ENCODE measurements around the gene ZNF367.

The ZNF367 gene

GRCh38 chr9:96386157-96386556, 32.0 kb downstream of the ZNF367 start:
- no peaks in the 10 kb centered on the region for H3K79me2 ChIP-seq (ENCODE audit: insufficient read depth, low read length)
- H3K4me2 ChIP-seq (ENCODE audit: low read depth, low read length, poor library complexity, severe bottlenecking), result no peak overlapping the region
- no peaks in the 10 kb centered on the region for H3K9me2 ChIP-seq (replicated peaks; ENCODE audit: low read depth, low read length)
- H3F3A ChIP-seq (ENCODE audit: low read depth), result no peaks in the 10 kb centered on the region
- H3K27me3 ChIP-seq (ENCODE audit: insufficient read depth, low read length, poor library complexity, severe bottlenecking), result no peaks in the 10 kb centered on the region
- no peak overlapping the region for H3K4me3 ChIP-seq (ENCODE audit: low read length, poor library complexity, severe bottlenecking)
- H3K36me3 ChIP-seq (ENCODE audit: insufficient read depth, low read length), result peaks cover 50% of the 10 kb centered on the region
- H3K9ac ChIP-seq (ENCODE audit: low read depth, low read length, poor library complexity, severe bottlenecking), result no peak overlapping the region
- no peaks in the 10 kb centered on the region for H4K20me1 ChIP-seq (ENCODE audit: insufficient read depth, low read length, poor library complexity, severe bottlenecking)
- TF ChIP-seq EZH2phosphoT487 (IDR thresholded peaks at IDR 0.05; ENCODE audit: borderline replicate concordance) (no peak), CTCF (conservative IDR thresholded peaks at IDR 0.05; ENCODE audit: low read length) (no peak)
- H2AFZ ChIP-seq (ENCODE audit: low read length), result no peak overlapping the region
- no peaks in the 10 kb centered on the region for H3K9me3 ChIP-seq (ENCODE audit: insufficient read depth, low read depth, low read length)
- no peaks in the 10 kb centered on the region for H3K4me1 ChIP-seq (ENCODE audit: insufficient read depth, low read length, poor library complexity, severe bottlenecking)

GRCh38 chr9:96383165-96383942, 34.8 kb downstream of the ZNF367 start, which contains the start of gene SLC35D2:
SLC35D2 (minus strand) TSS chr9:96383711; CDS start chr9:96383634, 77 bp downstream.
- Histone ChIP-seq H3K4me2 (ENCODE audit: low read depth, low read length, poor library complexity, severe bottlenecking) (no peak within 1 kb of the TSS), H2AFZ (ENCODE audit: low read length) (no peak within 1 kb of the TSS), H3K4me3 (ENCODE audit: low read length, poor library complexity, severe bottlenecking) (no peak within 1 kb of the TSS)

GRCh38 chr9:96382839-96383164, 35.4 kb downstream of the ZNF367 start:
- no peaks in the 10 kb centered on the region for H4K20me1 ChIP-seq (ENCODE audit: insufficient read depth, low read length, poor library complexity, severe bottlenecking)
- H3K4me3 ChIP-seq (ENCODE audit: low read length, poor library complexity, severe bottlenecking), result no peak overlapping the region
- no peak overlapping the region for H2AFZ ChIP-seq (ENCODE audit: low read length)
- no peak overlapping the region for H3K4me2 ChIP-seq (ENCODE audit: low read depth, low read length, poor library complexity, severe bottlenecking)
- no peak overlapping the region for H3K9ac ChIP-seq (ENCODE audit: low read depth, low read length, poor library complexity, severe bottlenecking)
- H3K27me3 ChIP-seq (ENCODE audit: insufficient read depth, low read length, poor library complexity, severe bottlenecking), result no peaks in the 10 kb centered on the region
- TF ChIP-seq EZH2phosphoT487 (IDR thresholded peaks at IDR 0.05; ENCODE audit: borderline replicate concordance) (no peak), CTCF (conservative IDR thresholded peaks at IDR 0.05; ENCODE audit: low read length) (no peak)
- H3K79me2 ChIP-seq (ENCODE audit: insufficient read depth, low read length), result no peaks in the 10 kb centered on the region
- H3K4me1 ChIP-seq (ENCODE audit: insufficient read depth, low read length, poor library complexity, severe bottlenecking), result no peaks in the 10 kb centered on the region
- H3K36me3 ChIP-seq (ENCODE audit: insufficient read depth, low read length), result peaks cover 18% of the 10 kb centered on the region
- no peaks in the 10 kb centered on the region for H3K9me2 ChIP-seq (replicated peaks; ENCODE audit: low read depth, low read length)
- no peaks in the 10 kb centered on the region for H3F3A ChIP-seq (ENCODE audit: low read depth)
- no peaks in the 10 kb centered on the region for H3K9me3 ChIP-seq (ENCODE audit: insufficient read depth, low read depth, low read length)

More at GRCh38 chr9:96383165-96383942, 34.8 kb downstream of the ZNF367 start, which contains the start of gene SLC35D2:
- no peaks in the 10 kb centered on the region for H3K4me1 ChIP-seq (ENCODE audit: insufficient read depth, low read length, poor library complexity, severe bottlenecking)
- TF ChIP-seq CTCF (conservative IDR thresholded peaks at IDR 0.05; ENCODE audit: low read length) (no peak), EZH2phosphoT487 (IDR thresholded peaks at IDR 0.05; ENCODE audit: borderline replicate concordance) (no peak)
- H3K9me2 ChIP-seq (replicated peaks; ENCODE audit: low read depth, low read length), result no peaks in the 10 kb centered on the region
- no peaks in the 10 kb centered on the region for H3K79me2 ChIP-seq (ENCODE audit: insufficient read depth, low read length)
- H4K20me1 ChIP-seq (ENCODE audit: insufficient read depth, low read length, poor library complexity, severe bottlenecking), result no peaks in the 10 kb centered on the region
- H3K9me3 ChIP-seq (ENCODE audit: insufficient read depth, low read depth, low read length), result no peaks in the 10 kb centered on the region
- no peaks in the 10 kb centered on the region for H3K27me3 ChIP-seq (ENCODE audit: insufficient read depth, low read length, poor library complexity, severe bottlenecking)
- H3F3A ChIP-seq (ENCODE audit: low read depth), result no peaks in the 10 kb centered on the region
- peaks cover 23% of the 10 kb centered on the region for H3K36me3 ChIP-seq (ENCODE audit: insufficient read depth, low read length)
- H3K9ac ChIP-seq (ENCODE audit: low read depth, low read length, poor library complexity, severe bottlenecking), result no peak within 1 kb of the TSS
